Epithelial cell of esophagus (primary cell): Measurements from ENCODE around the gene LILRB5.

Experiments used
- DNase-seq: peaks from one replicate; pipeline ENCODE4 v3.0.0; 2010; ENCODE audit warnings: low read depth
- H3K4me3 ChIP-seq: 2 replicates; pipeline ENCODE4 v1.5.1; 2011; ENCODE audit warnings: mild to moderate bottlenecking, low read length, control low read depth
- TF ChIP-seq, protein P1 (sequence below): IDR thresholded peaks from 2 replicates; pipeline ENCODE4 v1.5.1; 2011; ENCODE audit warnings: low read depth, mild to moderate bottlenecking, low read length, control low read depth, inconsistent platforms; ENCODE audit not compliant: insufficient read depth; ENCODE audit errors: missing control alignments

LILRB5 gene

DNA sequence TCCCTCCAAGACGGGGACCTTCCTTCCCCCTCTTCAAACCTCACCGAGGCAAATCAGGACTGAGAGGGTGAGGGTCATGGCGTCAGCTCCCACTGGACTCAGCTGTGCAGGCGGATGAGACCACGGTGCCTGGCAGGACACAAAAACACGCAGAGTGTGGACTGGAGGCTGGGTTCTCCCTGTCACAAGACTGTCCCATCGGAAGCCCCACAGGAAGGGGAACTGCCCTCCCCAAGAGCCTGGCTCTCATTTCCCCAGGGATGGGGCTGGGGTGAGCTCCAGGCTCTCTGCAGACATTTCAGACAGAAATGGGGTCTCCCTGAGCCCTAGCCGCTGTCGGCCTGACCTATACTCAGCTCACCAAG is at the start of gene LILRB5:
Gene LILRB5, minus strand, starts transcription at position 158 of the 365 bp plus-strand sequence. Its CDS starts 80 bp downstream, at position 78.
- DNase-seq: no peak
- no peak within 1 kb of the TSS for H3K4me3 ChIP-seq
- TF ChIP-seq, protein P1, sequence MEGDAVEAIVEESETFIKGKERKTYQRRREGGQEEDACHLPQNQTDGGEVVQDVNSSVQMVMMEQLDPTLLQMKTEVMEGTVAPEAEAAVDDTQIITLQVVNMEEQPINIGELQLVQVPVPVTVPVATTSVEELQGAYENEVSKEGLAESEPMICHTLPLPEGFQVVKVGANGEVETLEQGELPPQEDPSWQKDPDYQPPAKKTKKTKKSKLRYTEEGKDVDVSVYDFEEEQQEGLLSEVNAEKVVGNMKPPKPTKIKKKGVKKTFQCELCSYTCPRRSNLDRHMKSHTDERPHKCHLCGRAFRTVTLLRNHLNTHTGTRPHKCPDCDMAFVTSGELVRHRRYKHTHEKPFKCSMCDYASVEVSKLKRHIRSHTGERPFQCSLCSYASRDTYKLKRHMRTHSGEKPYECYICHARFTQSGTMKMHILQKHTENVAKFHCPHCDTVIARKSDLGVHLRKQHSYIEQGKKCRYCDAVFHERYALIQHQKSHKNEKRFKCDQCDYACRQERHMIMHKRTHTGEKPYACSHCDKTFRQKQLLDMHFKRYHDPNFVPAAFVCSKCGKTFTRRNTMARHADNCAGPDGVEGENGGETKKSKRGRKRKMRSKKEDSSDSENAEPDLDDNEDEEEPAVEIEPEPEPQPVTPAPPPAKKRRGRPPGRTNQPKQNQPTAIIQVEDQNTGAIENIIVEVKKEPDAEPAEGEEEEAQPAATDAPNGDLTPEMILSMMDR: no peak

DNA sequence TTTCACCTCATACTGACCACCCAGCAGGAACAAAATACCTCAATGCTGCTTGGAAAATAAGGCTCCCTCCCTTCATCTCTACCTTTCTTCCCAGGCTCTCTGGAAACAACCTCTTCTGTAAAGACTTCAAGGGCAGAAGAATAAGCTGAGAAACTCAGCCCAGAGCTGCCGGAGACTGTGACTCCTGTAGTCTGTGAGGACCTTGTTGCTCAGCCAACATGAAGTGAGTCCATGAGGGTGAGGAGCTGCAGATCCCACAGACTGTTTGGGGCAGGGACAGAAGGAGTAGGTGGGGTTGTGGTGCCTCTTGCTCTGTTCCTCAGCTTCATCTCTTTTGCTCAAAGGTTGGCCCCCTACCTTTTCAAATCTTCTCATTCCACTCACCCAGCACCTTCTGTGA is 48.1 kb upstream of the LILRB5 start:
- DNase-seq: no peak
- TF ChIP-seq, protein P1: no peak
- no peak overlapping the region for H3K4me3 ChIP-seq

DNA sequence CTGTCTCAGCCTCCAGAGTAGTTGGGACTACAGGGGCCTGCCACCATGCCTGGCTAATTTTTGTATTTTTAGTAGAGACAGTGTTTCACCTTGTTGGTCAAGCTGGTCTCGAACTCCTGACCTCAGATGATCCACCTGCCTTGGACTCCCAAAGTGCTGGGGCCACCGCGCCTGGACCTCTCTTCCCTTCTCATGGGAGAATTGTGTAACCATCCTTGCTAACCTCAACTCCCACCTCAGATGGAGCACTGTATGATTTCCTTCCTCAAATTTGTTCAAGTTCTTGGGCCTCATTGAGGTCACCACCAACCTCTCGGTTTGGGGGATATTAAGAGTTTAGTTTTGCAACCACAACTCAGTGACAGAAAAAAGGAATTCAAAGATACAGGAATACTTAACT is 45.2 kb upstream of the LILRB5 start:
- TF ChIP-seq, protein P1: no peak
- H3K4me3 ChIP-seq: no peak overlapping the region
- no peak for DNase-seq

DNA sequence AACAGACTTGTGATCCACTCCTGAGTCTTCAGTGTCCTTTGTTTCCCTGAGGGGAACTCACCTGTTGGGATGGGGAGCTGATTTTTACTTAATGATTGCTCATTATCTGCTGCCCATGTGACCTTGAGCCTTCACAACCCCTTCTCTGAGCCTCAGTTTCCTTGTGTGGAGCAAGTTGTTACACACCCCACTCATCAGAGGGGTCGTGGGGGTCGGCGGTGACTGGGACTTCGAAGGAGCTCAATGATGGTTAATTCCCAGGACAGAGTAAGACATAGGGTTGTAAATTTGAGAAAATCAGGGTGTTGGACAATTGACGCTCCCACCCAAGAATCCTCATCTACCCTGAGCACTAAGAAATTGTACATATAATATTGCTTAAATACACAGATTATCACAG is 42.4 kb upstream of the LILRB5 start:
- DNase-seq: no peak
- TF ChIP-seq, protein P1: no peak
- no peak overlapping the region for H3K4me3 ChIP-seq

DNA sequence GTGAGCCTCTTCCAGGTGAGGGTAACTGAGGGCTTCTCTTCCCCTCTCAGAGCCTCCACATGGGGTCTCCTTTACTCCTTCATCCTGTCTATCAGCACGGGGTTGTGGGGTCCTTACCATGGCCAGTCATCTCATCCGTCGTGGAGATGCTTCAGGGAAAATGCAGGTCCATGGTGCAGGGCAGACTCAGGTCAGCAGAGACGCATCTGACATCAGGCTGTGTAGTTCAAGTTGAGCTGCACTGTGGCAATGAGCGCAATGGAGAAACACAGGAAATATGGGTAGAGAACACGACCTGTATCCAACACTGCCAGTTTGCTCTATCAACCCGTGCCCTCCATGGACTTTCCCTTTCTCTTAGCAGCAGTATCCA is 42.0 kb upstream of the LILRB5 start:
- no peak overlapping the region for H3K4me3 ChIP-seq
- no peak for DNase-seq

DNA sequence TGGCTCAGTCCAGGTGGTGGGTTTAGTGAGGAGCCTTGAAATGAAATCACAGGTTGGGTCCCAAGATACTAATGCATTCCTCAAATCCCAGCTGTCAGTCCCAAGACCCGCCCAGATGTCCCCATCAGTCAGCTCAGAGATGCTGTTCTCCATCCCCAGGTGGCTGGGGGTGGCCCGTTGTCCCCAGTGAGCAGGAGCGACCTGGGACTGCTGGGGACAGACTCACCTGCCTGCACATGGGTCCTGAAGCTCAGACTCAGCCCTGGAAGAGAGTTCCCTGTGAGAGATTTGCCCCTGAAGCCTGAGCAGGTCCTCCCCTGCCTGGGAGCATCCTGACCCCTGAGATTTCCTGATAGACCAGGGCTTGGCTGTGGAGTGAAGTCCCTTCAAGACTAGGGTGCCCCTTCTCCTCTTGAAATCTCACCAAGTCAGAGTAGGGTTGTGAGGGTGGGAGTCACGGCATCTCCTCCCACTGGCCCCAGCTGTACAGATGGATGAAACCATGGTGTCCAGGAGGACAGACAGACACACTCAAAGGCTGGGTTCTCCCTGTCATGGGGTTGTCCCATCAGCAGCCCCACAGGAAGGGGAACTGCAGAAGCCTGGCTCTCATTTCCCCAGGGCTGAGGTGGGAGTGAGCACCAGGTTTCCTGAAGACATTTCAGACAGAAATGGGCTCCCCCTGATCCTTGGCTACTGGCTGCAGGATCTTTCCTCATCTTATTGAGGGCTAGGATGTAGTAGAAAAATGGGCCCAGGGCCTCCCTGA is 41.5 kb upstream of the LILRB5 start:
- TF ChIP-seq, protein P1: no peak
- no peak overlapping the region for H3K4me3 ChIP-seq
- DNase-seq: no peak

More for the DNA sequence above, 42.0 kb upstream of the LILRB5 start:
- TF ChIP-seq, protein P1: no peak

DNA sequence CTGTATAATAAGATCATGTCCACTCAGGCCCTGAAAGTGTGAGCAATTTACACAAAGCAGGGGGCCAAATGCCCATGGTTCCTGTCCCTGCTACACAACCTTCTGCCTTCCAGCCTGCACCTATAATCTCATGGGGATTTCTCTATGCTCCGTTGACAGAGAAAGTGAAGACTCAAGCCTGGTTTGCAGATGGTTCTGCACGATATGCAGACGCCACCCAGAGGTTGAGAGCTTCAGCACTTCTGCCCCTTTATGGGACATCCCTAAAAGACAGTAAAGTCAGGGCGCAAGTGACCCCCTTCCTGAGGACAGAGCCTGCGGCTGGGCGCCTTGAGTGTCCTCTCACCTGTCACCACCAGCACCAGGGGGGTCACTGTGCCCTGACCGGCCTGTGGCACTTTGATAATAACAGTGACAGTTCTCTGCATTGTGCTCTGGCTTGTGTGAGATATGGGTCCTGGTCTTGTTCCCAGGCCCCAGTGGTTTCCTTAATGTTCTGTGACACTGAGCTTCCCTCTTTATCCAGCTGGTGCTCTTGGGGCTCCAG is 40.8 kb upstream of the LILRB5 start:
- no peak for DNase-seq
- H3K4me3 ChIP-seq: no peak overlapping the region
- TF ChIP-seq, protein P1: no peak
